ENCODE measurements around the gene SV2C.

Gene SV2C

DNA sequence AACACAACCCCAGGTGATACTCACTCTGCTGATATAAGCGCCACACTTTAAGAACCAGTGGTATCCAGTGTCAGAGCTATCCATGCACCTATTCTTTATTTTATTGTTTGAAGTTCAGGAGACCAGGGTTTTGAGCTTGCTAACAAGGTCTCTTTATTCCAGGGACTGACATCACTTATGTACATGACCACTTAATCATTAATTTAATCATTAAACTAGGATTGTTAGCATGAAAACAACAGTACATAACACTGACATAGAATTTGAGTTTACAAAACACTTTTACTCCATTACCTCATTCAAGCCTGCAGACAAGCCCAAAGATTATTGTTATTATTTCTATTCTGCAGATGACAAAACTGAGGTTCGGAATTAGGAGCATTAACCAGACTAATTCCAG, 168.5 kb downstream of the SV2C start:
- no peak for DNase-seq (ENCODE audit: low spot score)

DNA sequence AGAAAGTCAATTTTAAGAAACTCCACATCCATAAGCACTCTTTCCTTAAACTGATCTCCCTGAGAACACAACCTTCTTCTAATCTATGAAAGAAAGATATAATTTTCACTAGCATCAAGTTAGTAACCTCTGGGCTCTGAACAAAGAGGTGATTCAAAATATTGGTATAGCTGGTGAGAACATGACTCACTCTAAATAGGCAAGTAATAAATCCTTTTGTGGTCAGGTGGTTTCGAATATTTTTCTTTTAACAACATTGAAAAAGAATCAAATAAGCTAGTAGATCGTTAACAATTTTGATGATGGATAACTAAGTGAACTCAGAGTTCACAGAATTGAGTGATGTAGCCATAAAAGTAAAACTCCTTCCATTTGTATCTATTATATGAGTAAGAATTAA, 169.3 kb downstream of the SV2C start:
- no peak for DNase-seq (ENCODE audit: low spot score)

DNA sequence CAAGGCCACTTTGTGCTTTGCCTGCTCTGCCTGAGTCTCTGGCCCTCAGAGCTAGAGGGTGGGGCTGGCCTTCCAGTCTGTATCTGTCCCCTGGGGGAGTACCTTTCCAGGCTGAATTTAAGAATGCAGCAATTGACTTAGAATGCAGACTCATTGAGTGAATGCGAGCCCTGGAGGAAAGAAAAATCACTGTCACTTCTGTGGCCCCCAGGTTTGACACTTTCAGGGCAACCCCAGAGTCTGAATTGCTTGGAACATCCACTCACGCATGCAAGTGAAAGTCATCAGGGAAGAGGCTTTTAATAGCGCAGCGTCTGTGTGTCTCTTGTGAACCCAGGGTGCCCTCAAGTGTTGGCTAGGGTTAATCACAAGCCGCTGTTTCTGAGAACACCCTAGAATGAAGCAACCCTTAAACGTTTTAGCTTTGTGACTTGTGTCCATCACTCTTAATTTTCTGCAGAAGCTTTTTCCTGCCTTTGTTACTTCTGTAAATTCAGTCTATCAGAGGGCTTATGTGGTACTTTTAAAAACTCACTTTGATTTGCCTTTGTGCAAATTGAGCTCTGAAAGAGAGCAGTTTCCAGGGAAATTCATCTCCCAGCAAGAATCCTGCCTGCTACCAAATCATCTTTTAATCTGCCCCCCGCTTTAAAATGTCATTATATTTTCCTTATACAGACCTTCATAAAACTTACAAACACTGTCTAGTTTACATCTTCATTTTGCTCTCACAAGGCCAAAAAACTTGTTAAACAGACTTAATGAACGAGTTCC, 173.1 kb downstream of the SV2C start:
- DNase-seq (ENCODE audit: low spot score) = peak; percentile 74

DNA sequence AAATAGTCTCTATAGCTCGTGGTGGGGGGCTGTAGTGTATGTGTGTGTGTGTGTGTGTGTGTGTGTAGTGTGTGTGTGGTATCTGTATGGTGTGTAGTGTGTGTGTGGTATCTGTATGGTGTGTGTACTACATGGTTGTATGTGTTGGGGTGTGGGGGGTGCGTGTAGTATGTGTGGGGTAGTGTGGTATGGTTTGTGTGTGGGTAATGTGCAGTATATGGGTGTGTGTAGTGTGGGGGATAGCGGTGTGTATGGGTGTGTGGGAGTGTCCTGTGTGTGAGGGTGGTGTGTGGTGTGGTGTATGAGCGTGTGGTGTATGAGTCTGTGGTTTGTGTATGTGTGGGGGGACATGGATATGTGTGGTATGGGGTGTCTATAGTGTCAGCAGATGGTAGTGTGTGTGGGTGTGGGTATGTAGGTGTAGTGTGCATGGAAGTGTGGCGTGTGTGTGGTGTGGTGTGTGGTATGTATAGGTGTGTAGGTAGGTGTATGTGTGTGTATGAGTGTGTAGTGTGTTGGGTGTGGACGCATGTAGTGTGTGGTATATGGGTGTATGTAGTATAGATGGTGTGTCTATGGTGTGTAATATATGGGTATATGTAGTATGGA, 174.1 kb downstream of the SV2C start:
- no peak for DNase-seq (ENCODE audit: low spot score)

DNA sequence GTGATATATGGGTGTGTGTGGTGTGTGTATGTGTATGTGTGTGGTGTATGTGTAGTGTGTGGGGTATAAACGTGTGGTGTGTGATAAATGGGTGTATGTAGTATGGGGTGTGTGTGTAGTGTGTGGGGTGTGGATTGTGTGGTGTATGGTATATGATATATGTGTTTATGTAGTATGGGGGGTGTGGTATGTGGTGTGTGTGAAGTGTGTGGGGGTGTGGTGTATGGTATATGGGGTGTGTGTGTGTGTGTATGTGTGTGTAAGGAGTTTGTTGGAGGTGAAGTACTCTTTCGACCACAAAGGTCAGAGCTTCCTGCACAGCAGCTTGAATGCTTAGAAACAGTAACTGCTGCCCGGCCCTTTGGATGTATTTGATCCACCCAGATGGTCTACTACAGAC, 174.7 kb downstream of the SV2C start:
- no peak for DNase-seq (ENCODE audit: low spot score)

DNA sequence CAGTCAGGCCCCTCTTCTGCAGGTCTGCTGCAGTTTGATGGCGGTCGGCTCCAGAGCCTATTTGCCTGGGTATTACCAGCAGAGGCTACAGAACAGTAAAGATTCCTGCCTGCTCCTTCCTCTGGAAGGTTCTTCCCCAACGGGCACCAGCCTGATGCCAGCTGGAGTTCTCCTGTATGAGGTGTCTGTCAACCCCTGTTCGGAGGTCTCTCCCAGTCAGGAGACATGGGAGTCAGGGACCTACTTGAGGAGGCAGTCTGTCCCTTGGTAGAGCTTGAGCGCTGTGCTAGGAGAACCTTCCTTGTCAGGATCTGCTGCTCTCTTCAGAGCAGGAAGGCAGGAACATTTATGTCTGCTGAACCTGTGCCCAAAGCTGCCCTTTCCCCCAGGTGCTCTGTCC, 181.5 kb downstream of the SV2C start:
- DNase-seq (ENCODE audit: low spot score) = no peak

DNA sequence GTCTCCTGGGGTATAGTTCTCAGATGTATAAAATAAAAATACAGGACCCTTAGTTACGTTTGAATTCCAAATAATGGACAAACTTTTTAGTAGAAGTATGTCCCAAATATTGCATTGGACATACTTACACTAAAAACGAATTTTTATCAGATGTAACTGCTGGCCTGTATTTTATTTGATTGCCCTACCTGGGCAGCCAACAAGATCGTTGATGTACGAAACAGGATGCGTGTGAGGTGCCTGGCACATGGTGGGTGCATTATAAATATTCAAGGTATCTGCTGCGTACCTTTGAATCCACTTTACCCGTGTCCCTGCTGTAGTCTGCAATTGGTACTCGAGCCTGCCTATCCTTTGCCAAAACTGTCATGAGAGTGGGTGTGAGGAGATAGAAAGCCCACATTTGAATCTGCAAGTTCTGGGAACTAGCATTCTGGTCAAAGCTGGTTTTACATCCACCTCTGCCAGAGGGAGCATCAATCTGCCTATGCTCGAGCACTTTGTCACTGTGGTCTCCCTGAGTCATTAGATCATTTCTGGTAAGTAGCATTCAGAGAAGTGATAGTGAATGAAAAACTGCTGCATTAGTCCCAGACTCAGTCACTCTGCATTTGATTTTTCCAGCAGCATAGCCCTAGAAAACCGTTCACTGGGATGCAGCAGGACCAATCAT, 186.2 kb downstream of the SV2C start:
- peak; percentile 88 for DNase-seq (ENCODE audit: low spot score)

DNA sequence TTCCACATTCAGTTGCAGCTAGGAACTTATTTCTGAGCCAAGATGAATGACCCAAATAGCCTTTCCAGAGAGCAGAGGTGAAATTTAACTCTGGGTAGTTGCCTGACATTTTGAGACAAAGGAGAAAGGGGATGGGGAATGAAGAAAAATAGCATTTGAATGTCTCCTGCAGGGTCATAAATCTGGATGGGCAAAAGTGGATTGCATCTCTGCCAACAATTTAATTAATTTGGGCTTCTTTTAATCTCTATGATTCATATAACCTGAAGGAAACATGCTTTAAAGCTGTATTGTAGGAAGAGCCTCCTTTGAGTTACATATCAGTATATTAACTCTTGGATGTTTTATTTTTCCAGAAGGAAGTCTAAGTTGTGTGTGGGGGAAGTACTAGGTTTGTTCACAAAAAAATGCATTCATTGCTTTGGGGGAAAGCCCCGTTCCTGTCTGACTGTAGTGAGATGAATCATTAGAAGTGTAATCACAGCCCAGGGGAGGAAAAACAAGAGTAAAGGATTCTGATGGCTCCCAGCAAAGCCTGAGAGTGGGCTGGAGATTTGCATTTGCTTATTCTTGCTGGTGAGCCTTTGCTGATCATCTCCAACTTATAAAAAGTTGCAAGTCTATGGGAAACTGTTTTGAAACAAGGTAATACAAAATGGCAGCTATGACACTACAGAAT, 186.9 kb downstream of the SV2C start:
- DNase-seq (ENCODE audit: low spot score) = peak; percentile 81

DNA sequence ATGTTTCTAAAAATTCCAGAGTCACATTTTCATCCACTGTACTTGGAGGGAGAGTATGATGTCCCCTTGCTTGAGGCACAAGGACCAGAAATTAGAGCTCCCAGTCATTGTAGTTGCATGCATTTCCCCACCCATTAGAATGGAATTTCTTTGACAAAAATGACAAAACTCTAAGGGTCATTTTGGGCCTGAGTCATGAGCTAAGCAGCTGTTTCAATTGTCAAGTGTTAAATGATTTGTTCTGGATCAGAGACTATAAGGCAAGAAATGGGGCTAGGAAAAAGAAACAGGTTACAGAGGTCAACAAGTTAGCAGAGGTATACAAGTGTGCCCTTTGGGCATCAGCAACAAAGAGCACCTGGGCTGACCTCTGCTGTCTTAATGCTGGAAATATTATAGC, 188.7 kb downstream of the SV2C start:
- DNase-seq (ENCODE audit: low spot score) = no peak

DNA sequence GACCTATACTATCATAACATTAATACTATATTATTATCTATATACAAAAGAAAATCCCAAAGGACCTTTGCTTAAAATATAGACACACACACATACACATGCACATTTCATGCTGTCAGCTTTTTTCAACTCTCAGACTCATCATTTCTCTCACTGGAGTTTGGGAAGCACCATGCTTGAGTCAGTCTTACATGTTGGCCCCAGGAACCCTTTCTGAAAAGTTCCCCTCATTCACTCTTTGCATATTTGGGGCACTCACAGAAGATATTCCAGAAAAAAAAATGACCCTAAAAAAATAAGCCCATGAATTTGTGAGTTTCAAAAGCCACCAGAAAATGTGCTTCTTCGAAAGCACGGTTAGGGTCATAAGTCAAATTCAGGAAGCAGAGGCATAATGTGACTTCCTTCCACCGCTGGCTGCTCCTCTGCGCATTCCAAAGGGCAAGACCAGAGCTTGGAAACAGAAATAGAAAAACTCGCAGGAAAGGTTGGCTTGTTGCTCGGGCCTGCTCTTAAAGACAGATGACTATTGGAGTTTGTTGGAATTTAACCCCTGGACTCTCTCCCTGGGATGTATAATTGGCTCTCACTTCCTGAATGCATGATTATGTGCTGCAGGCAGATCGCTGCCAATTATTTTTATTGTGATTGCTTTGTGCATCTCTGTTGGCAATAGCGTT, 190.2 kb downstream of the SV2C start:
- DNase-seq (ENCODE audit: low spot score) = no peak

DNA sequence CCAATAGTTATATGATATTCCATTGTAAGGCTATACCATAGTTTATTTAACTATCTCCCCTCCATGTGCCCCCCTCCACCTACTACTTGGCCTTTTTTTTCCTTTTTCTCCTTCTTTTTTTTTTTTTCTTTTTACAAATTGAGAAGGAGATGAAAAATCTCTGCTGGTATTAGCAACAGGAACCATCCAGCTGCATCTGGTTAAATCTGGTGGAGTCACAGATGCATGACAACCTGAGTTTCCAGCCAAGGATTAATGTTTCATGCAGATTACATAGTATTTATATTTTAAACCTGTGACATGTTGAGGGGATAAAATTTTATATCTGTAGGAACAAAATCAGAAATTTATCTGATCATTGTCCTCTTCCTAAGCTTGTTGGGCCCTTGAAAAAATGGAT, 191.4 kb downstream of the SV2C start:
- no peak for DNase-seq (ENCODE audit: low spot score)

DNA sequence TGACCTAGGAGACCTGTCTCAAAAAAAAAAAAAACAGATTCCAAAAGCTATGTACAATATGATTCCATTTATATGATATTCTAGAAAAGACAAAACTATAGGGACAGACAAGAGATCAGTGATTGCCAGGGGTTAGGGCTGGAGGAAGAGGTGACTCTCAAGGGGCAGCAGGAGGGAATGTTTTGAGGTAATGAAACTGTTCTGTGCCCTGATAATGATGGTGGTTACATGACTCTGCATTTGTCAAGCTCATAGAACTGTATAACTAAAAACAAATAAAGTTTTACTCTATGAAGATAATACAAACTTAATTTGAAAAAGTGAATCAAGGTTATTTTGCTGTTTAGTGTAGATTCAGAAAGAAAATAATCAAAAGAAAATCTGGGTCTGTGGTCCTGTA, 194.6 kb downstream of the SV2C start:
- no peak for DNase-seq (ENCODE audit: low spot score)

DNA sequence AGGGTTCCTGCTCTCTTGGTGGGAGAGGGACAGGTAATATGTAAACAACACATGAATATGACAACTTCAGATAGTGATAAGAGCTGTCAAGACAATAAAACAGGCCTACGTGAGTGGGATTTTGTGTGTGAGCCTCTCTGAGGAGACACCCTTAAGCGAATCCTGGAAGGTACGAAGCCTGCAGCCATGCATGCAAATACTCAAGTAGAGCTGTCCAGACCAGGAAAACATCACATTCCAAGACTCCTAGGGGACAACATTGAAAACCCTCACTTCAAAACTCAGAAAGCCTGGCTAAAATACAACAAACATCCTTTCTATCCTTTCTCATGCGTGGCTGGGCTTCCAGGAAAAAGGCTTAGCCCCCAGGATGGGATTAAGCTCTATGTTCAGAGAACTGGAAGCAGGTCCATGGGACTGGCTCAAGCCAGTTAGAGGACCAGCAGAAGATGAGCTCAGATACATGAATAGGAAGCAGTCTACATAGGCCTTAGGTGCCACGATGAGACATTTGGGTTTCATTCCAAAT, 195.1 kb downstream of the SV2C start:
- no peak for DNase-seq (ENCODE audit: low spot score)

DNA sequence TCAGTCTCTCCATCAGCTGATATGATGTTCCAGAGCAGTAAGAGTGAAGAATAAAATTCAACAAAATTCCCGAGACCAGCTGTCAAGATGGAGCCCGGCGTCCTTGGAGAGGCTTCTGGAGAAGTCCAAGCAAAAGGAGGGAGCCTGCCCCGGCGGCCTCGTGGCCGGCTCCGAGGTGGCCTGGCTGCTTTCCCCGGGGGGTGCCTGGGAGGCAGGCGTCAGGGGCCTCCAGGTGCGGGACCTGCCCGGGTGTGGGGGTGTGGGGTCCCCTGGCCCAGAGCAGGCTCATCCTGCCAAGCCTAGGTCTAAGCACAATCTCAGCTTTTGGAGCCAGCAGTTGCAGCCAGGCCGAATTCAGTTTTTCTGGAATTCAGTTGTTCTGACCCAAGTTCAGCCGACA, 197.3 kb downstream of the SV2C start:
- no peak for DNase-seq (ENCODE audit: low spot score)

DNA sequence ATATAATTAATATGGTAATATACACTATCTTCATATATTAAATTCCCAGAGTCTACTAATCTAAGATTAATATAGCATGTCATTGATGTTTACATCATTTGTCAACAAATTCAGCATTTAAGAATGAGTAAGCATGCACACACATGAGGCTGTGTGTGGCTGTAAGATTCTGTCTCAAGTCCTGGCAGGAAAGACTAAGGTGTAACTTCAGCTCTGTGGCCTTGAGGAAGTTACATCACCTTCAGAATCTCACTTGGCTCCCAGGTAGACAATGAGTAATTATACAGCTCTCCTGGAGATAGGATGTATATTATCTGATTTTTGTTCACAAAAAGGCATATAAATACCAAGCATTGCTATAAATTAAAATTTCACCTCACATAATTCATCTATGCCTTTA, 200.5 kb downstream of the SV2C start:
- no peak for DNase-seq (ENCODE audit: low spot score)

DNA sequence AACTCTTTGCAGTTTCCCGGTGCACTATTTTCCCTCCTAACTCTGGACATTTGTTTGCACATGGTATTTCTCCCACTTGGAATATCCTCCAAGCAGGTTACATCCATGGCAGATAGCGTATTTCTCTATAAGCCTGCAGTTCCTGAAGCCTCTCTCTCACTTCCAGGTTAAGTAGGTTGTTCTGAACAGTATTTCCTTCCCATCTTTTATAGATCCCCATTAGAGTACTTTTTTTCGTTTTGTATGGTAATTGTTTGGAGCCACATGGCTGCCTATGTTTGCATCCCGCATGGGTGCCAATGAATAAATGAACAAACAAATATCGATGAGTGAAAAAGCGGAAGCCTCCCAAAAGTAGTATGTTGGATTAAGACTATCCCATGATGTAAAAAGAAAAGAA, 206.5 kb downstream of the SV2C start:
- DNase-seq (ENCODE audit: low spot score) = no peak

DNA sequence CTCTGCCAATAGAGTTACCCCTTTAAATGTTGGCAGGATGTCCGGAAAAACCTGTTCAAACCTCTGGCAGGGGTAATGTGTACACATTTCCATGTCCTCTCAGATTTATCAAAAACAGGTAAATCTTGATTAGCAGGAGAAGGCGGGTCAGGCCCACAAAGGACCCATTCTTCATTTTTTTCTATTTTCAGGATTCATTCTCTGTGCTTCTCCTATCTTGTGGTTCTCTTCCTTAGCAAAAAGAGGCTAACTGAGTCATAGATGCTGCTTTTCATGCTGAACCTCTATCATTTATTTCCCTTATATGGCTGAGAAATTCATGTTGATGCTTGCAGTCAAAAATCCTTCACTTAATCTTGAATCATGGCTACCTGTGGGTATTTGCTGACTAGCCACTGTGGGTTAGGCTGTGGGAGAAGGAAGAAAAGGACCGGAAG, 207.2 kb downstream of the SV2C start:
- no peak for DNase-seq (ENCODE audit: low spot score)

DNA sequence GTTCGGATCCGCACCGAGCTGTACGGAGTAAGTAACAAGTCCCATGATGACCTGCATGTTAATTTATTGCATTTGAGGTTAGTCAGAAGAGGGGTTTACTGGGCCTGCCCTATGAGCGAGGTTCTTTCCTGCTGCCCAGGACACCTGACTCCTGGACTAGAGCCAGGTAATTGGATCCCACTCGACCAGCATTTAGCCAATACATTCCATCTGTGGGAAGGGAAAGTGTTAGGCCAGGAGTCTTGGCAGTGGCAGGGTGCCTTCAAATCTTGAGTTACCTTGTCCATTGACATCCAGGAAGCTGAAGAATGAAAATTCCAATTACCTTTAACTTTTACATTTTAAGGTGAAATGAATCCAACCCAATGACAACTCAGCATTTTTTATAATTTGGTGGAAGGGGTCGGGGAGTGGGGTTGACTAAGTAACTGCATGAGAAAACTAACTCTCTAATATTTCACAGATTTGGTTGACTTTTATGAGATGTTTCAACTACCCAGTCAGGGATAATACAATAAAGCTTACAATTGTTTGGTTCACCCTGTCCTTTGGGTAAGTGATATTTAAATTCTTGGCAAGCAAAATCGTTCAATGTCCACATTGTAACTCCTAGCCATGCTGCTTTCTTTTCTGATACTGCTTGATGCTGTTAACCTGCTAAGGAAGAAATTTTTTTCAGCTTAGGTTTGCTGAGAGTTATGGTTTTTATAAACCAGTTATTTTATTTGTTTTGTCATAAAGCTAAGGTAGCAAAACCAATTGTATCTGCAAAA, 208.3 kb downstream of the SV2C start:
- DNase-seq (ENCODE audit: low spot score) = no peak

DNA sequence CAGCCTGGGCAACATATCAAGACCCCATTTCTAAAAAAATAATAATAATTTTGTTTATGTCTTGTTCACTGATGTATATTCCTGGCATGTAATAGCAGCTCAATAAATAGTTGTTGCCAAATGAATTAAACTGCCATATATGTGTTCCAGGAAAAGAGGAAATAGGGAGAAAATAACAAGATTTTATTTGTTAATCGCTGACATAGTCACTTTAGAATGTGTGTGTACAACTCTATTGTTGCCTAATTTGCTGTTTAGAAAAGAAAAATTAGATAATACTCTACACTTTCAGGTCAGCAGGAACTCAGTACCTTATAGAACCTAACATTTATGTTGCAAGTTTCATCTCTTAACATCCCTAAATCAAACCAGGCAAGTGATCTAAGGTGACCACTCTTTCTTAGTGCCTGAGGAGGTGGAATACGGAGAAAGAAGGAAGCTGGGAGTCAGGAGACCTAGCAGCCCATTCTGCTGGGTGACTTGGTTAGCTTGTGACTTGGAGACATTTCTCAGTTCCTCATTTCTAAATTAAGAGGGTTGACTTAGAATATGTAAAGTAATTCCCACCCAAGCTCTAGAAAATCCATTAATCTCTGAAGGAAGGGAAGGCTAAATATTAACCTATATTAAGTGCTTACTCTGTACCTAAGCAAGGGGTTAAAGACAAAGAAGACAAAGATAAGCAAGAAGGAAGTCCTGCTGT, 209.6 kb downstream of the SV2C start:
- no peak for DNase-seq (ENCODE audit: low spot score)

DNA sequence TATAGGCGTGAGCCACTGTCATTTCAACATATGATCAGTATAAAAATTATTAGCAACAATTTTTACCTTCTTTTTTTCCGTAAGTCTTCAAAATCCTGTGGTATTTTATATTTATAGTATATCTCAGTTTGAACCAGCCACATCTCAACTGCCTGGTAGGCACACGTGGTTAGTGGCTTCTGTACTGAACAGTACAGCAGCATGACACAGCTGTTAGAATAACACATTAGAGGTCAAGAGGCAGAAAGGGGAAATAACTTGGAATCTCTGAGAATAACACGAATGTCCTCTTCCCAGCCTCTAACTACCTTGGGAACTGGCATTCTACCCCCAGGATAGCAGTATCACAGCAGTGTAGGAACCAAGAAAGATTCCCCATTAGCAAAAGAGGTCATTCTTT, 211.4 kb downstream of the SV2C start:
- DNase-seq (ENCODE audit: low spot score) = no peak

DNA sequence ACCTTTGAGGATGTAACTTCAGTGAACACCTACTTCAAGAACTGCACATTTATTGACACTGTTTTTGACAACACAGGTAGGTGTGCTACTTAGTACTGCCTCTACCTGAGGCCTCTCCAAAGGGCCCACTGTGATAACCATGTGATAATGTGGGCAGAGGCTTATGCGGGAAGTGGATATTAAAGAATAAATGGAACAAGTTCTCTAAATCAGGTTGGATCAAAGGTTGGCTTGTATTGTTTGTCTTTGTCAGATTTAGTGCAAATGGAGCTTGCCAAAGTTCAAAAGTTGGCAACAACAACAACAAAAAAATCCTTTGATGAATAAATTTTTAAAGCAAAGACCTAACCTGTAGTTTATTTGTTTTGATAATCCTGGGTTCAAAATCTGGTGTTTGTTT, 215.7 kb downstream of the SV2C start:
- no peak for DNase-seq (ENCODE audit: low spot score)

Measured in activated CD4-positive, alpha-beta T cell treated with anti-CD3 and anti-CD28 coated beads, Interleukin-2, Interleukin-4, amounts not matched to agents 100 ng/mL and 50 ng/mL, durations not matched to agents 16 hours and 8 hours (primary cell).